ENCODE data around the gene ZFPM1.

Gene ZFPM1

GRCh38 chr16:88531346-88531745, 78.3 kb downstream of the ZFPM1 start:
- no peak for DNase-seq

- DNase-seq: no peak
These were observed 78.9 kb downstream of the ZFPM1 start for GRCh38 chr16:88531931-88532433.

GRCh38 chr16:88532434-88533241, 79.6 kb downstream of the ZFPM1 start:
- no peak for DNase-seq

GRCh38 chr16:88533381-88533917, 80.4 kb downstream of the ZFPM1 start:
- DNase-seq: no peak

- peak; percentile 88 for DNase-seq
These were observed 81.0 kb downstream of the ZFPM1 start for GRCh38 chr16:88533932-88534637.

- DNase-seq: peak; percentile 45
These were observed 81.6 kb downstream of the ZFPM1 start for GRCh38 chr16:88534638-88535190.

GRCh38 chr16:88535191-88535856, 82.2 kb downstream of the ZFPM1 start:
- DNase-seq: no peak

GRCh38 chr16:88535857-88536222, 82.8 kb downstream of the ZFPM1 start:
- no peak for DNase-seq

GRCh38 chr16:88536510-88536909, 83.4 kb downstream of the ZFPM1 start:
- no peak for DNase-seq

GRCh38 chr16:88536971-88537751, 84.1 kb downstream of the ZFPM1 start:
- no peak for DNase-seq

- no peak for DNase-seq
These were observed 84.8 kb downstream of the ZFPM1 start for GRCh38 chr16:88537859-88538258.

GRCh38 chr16:88538366-88539060, 85.4 kb downstream of the ZFPM1 start:
- no peak for DNase-seq

- no peak for DNase-seq
These were observed 86.2 kb downstream of the ZFPM1 start for GRCh38 chr16:88539261-88539651.

GRCh38 chr16:88539652-88540345, 86.7 kb downstream of the ZFPM1 start:
- DNase-seq: no peak

GRCh38 chr16:88540346-88540977, 87.4 kb downstream of the ZFPM1 start:
- DNase-seq: no peak

GRCh38 chr16:88541831-88542616, 88.9 kb downstream of the ZFPM1 start:
- DNase-seq: no peak

- no peak for DNase-seq
These were observed 90.2 kb downstream of the ZFPM1 start for GRCh38 chr16:88543230-88543813.

GRCh38 chr16:88545781-88546180, 92.7 kb downstream of the ZFPM1 start:
- DNase-seq: no peak
